ENCODE data around the gene COX19.
"Not testable (repeated sequence)": the region's sequence is repeated elsewhere in the genome, so short reads cannot be mapped to it uniquely, and the experiment has no call there.

Gene COX19

DNA sequence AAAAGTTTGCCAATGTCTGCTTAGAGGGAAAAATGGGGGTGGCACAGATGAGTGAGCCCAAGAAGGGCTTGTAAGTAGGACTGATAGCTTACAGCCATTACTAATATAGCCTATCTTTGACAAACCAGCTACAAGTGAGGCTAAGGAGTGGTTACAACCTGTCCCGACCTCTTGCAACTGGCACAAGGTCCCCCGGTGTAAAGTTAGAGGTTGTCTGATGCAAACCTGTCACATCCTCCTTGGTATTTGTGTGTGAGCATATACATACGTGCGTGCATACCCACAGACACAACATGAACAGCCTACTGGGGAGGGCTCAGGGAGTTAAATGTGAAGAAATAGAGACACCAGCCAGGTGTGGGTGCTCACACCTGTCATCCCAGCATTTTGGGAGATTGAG is 35.5 kb downstream of the COX19 start:
- DNase-seq = no peak

- no peak for DNase-seq
These were observed 36.7 kb downstream of the COX19 start for GRCh38 chr7:938546-939185.

DNA sequence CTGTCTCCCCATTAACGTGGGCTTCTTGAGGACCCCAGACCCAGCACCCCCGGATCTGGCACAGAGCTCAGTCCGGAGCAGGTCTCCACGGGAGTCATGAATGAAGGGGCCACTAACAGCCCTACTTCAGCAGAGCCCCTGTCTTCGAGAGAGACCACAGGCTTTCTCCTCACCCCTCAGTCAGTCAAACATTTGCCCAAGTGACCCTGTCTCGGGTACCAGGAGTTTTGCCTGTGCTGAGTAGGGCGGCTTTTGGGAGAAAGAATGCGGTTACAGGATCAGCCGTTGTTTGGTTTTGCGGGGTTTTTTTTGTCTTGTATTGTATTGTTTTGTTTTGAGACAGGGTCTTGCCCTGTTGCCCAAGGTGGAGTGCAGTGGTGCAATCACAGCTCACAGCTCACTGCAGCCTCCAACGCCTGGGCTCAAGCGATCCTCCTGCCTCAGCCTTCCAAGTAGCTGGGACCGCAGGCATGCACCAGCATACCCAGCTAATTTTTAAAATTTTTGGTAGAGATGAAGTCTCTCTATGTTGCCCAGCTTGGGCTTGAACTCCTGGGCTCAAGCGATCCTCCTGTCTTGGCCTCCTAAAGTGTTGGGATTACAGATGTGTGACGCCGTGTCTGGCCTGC is 37.4 kb downstream of the COX19 start:
- DNase-seq = no peak

DNA sequence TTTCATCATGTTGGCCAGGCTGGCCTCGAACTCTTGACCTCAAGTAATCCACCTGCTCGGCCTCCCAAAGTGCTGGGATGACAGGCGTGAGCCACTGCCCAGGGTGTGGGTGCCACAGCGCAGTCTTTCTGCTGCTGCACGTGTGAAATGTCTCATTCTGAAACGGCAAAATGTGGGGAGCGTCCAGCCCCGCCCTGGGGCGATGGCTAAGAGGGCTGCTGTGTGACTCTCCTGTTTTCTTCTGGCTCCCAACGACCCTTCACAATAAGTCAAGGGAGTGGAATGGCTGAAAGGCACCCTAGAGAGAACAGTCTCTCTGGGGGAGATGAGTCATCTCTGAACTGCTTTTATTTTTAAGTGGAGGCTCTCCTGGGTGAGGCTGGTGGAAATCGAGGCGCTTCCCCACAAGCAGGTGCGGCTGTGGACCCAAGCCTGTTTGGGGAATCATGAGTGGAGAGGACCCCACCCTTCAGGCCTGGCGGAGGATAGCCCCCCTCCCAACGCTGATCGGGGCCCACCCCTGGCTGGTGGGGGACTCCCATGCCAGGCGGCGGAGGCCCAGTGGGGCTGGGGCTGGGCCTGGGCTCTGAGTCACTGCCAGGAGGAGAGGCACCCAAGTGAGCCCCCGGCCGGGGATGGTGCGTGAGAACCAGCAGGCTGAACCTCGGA is 38.8 kb downstream of the COX19 start:
- DNase-seq = no peak

DNA sequence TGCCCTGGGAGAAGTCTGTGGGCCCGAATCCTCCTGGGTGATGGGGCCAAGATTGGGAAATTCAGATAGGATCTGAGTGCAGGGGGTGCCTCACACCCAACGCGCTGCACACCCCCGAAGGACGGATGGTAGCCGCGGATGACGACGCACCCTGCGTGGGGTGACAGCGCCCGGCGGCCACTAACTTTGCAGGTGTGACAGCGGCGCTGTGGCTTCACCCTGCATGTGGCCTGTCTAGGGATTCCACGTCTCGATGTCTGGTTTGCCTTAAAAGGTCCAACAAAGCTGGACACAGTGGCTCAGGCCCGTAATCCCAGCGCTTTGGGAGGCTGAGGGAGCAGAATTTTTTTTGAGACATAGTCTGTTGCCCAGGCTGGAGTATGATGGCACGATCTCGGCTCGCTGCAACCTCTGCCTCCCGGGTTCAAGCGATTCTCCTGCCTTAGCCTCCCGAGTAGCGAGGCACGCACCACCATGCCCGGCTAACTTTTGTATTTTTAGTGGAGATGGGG is 39.4 kb downstream of the COX19 start:
- DNase-seq = no peak

GRCh38 chr7:935164-935873 is 40.0 kb downstream of the COX19 start:
- DNase-seq = no peak

DNA sequence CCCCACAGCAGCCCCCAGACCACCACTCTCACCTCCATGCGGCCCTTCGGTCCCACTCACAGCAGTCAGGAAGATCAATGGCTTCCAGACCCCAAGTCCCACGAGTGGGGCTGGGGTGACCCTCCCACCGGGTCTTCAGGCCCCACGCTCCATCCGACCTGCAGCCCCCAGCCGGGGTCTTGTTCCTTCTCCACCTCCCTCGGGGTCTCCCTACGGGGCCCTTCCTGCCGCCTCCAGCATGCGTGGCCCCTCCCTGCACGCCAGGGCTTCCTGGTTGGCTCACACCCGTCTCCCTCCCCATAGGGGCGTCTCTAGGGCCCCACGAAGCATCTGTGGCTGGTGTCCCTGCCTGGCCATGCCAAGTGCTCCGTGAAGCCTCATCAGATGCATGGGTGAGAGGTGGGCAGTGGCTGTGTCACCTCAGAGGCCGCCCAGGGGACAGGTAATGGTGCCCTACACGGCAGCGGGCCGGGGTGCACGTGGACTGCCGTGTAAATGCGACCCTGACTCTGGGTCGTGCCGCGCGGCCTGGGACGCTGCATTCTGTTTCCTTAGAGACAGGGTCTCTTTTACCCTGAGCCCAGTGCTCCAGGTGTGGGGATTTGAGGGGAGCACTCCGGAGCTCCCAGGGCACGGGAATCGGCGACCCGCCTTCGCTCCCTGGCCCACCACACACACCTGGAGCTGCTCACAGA is 40.7 kb downstream of the COX19 start:
- no peak for DNase-seq

- DNase-seq = no peak
These were observed 42.7 kb downstream of the COX19 start for GRCh38 chr7:932651-932975.

DNA sequence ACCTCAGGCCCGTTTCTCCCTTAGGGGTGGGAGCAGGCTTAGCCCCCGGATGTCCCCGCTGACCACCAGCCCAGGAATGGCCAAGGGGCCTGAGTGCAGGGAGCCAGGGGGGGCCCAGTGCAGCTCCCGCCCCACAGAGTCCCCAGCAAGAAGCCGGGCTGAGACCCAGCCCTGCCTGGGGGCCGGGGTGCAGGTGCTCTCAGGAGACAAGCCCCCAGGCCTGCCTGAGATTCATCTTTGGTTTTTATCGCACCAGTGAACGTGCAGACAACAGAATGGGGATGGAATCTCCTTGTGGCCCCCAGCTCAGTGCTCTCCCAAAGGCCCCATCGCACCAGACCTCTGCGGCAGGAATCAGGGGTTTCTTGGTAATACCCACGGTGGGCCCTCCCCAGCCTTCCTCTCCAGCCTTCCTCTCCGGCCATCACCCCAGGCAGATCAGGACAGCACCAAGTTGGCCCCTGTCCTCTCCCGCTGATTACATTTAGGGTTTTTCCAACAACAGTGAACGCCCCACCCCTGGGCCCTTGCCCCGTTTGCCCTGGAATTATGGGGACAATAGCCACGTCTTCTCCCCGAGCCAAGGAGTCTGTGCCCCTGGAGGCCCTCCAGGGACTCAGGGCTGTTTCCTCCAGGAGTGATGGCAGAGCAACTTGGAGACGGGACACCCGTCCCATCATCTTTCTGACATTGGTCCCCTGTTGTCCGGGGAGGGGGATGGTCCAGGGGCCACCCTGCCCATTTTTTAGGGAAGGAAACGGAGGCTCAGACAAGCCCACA is 43.3 kb downstream of the COX19 start:
- DNase-seq = no peak

DNA sequence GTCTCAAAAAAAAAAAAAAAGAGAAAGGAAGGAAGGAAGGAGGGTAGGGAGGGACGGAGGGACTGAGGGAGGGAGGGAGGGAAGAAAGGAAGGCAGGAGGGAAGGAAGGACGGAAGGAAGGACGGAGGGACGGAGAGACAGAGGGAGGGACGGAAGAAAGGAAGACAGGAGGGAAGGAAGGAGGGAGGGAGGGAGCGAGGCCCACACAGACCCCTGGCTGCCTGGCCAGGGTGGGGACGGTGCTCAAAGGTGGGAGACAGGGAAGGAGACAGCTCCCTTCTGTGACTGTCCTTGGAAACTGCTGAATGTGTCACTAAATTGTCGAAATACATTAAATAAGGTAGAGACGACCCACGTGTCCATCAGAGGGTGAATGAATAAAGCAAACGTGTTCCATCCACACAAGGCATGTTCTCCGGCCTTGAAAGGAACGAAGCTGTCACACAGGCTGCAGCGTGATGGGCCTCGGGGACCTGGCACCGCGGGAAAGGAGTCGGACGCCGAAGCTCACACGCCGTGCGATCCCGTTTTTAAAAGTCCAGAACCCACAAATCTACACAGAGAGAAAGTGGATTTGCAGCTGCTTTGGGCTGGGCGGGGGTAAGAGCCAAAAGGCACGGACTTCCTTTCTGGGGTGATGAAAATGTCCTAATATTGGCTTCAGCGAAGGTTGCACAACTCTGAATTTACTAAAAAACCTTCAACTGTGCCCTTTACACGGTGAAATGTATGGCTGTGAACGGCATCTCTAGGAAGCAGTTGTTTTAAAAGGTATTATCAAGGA is 44.2 kb downstream of the COX19 start:
- no peak for DNase-seq

GRCh38 chr7:929311-929711 is 46.0 kb downstream of the COX19 start:
- DNase-seq = no peak

DNA sequence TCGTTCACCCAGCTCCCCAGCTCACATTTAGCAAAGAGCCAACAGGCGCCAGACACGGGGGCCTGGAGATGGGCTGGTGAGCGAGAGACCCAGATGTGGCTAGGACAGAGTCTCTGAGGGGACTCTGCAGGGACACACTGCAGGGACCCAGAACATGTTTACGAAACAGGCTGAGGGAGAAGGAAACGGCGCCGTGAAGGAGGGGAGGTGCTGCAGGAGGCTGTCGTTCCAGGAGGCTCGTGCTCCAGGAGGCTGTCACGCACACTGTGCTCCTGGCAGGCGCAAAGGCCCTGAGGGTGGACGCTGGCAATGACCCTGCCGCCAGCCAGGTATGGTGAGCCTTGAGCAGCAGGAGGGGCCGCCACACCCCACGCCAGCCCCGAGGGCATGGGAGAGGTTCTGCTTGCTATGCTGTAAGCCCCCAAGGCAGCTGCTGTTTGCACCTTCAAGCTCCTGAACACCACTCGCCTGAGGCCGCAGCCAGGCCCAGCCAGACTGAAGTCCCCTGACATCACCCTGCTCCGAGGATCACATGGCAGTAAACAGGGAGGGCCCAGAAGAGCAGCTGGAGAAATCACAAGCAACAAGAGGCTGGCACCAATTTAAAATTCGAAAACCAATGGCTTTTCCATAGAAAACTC is 48.2 kb downstream of the COX19 start:
- no peak for DNase-seq

GRCh38 chr7:926061-927030 is 49.0 kb downstream of the COX19 start:
- no peak for DNase-seq

DNA sequence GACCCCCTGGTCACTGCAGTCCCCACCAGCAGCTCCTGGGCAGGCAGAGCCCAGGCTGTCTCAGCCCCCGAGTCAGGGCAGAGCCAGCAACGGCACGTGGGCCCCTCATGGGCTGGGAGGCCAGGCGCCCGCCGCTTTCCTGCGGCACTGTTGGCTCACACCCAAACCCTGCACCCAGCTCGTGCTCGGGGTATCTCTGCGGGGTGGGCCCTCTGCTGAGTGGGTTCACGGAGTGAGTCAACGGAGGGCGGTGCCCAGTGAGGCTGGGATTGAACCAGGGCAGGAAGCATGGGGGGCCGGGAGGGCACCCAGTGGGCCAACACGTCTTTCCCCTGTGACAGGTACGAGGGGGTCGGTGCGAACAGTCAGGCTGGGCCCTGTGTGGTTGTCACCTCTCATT is 49.7 kb downstream of the COX19 start:
- DNase-seq = no peak

- no peak for DNase-seq
These were observed 50.7 kb downstream of the COX19 start for GRCh38 chr7:924541-925231.

- not testable (repeated sequence) for DNase-seq
These were observed 51.3 kb downstream of the COX19 start for GRCh38 chr7:924042-924441.

GRCh38 chr7:923108-924041 is 52.0 kb downstream of the COX19 start:
- no peak for DNase-seq

All from NCI-H2029 (cell line).